ENCODE data around the gene KCNAB2.

Gene KCNAB2

GRCh38 chr1:6082430-6082971 is 36.8 kb downstream of the KCNAB2 start:
- no peak for DNase-seq (ENCODE audit: low read depth)

DNA sequence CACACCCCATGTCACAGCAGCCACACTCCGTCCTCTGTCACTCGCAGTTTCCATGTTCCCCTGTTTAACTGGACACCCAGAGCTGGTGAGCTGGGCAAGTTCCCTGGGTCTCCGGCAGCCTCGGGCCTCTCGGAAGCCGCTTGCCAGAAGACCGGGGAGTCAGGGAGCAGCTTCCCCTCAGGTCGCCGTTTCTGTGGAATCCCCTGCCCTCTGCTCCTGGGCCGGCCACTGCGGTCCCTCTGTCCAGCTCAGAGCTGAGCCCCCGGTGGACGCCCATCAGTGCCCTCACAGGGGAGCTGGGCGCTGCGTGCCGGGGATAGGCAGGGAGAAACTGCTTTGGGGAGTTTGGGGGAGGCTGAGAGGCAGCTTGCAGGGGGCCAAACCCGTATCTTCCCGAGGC is 37.7 kb downstream of the KCNAB2 start:
- DNase-seq (ENCODE audit: low read depth) = no peak

GRCh38 chr1:6083801-6084446 is 38.2 kb downstream of the KCNAB2 start:
- no peak for DNase-seq (ENCODE audit: low read depth)

- no peak for DNase-seq (ENCODE audit: low read depth)
Observed at GRCh38 chr1:6084781-6085495, 39.2 kb downstream of the KCNAB2 start.

- DNase-seq (ENCODE audit: low read depth) = no peak
Observed at GRCh38 chr1:6085666-6086065, 40.0 kb downstream of the KCNAB2 start.

GRCh38 chr1:6086358-6086757 is 40.7 kb downstream of the KCNAB2 start:
- no peak for DNase-seq (ENCODE audit: low read depth)

GRCh38 chr1:6086762-6087376 is 41.2 kb downstream of the KCNAB2 start:
- DNase-seq (ENCODE audit: low read depth) = no peak

GRCh38 chr1:6087377-6087772 is 41.7 kb downstream of the KCNAB2 start:
- no peak for DNase-seq (ENCODE audit: low read depth)

DNA sequence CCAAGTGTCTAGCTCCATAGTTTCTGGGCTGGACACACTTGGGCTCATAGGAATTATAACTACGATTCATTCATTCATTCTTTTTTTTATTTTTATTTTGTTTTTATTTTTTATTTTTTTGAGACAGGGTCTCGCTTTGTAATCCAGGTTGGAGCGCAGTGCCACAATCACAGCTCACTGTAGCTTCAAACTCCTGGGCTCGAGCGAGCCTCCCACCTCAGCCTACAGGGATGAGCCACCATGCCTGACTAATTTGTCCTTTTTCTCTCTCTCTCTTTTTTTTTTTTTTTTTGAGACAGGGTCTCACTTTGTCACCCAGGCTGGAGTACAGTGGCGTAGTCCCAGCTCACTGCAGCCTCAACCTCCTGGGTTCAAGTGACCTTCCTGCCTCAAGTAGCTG is 42.3 kb downstream of the KCNAB2 start:
- DNase-seq (ENCODE audit: low read depth) = no peak

DNA sequence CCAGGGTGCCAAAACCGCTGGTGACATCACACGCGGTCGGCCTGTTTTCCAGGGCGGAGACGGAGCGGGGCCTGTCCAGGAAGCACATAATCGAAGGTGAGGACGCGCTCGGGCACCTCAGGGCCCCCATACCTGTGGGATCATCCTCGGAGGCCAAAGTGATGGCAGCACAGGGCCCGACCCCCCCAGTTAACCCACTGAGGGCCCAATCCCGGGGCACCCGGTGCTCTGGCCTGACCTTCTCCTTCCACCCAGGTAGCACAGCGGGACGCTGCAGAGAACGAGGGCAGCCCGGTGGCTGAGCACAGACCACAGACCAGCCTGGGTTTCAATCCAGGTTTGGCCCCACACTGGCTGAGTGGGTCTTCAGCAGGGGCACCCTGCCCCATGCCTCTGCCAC is 43.3 kb downstream of the KCNAB2 start:
- no peak for DNase-seq (ENCODE audit: low read depth)

DNA sequence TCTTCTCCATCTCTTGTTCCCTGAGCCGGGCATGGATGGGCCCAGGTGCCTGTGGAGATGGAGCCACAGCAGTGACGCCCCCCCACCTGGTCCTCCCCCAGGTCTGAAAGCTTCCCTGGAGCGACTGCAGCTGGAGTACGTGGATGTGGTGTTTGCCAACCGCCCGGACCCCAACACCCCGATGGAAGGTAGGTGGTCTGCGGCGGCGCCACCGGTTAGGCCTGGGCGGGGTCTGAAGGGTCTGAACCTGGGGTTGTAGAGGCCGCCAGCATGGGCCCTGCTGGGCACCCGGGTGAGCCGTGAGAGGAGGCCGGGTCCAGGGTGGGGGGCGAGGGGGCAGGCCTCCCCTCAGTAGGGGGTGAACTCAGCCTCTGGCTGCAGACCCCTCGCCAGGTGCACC is 44.6 kb downstream of the KCNAB2 start:
- DNase-seq (ENCODE audit: low read depth) = no peak

DNA sequence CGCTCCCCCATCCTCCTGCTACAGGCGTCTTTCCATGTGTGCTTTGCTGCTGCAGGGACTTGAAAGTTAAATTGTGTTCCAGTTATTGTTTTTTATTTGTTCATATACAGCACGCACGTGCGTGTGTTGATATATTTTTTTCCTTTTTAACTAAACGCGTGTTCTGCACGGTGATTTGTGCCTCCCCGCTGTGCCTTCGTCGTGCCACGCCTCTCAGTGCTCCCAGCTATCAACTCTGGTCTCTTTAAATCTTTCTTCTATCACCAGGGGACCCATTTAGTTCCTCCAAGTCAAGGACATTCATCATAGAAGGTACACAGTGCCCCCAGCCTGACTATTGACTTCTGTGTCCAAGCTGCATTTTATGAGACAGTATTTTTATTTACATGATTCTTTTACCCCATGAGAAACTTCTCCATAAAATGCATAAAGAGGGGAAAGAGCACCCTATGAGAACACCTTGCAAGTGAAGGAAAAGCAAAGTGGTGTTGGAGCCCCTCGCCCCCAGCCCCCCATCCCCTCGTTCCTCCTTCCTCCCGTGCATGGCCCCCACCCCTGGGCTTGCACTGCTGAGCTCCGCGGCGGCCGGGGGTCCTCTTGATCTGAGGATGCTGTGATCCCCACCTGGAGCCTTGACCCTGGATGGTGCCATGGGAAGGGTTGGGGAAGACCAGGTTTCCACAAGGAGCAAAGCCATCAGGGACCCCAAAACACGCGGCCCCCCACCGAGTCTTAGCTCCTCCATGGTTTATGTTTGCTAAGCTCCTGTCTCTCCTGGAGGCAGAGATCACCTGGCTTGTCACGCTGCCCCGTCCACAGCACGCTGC is 45.5 kb downstream of the KCNAB2 start:
- no peak for DNase-seq (ENCODE audit: low read depth)

- DNase-seq (ENCODE audit: low read depth) = no peak
Observed at GRCh38 chr1:6091823-6092109, 46.1 kb downstream of the KCNAB2 start.

GRCh38 chr1:6092211-6092610 is 46.5 kb downstream of the KCNAB2 start:
- no peak for DNase-seq (ENCODE audit: low read depth)

DNA sequence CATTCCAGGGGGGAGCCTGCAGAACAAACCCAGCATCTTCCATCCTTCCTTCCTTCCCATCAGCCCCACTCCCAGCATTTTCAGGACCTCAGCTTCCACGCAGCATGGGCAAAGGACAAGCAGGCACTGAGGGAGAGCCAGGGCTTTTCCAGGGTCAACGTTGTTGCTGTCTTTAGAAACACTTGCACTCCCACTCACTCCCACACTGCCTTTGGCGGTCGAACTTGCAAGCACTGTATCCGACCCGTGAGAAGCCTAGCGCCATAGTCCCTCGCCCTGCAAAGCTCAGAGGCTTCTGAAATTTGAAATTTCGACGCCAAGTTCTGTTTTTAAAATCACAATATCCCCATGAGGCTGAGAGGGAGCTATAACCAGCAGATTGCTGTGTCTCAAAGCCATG is 47.4 kb downstream of the KCNAB2 start:
- no peak for DNase-seq (ENCODE audit: low read depth)

DNA sequence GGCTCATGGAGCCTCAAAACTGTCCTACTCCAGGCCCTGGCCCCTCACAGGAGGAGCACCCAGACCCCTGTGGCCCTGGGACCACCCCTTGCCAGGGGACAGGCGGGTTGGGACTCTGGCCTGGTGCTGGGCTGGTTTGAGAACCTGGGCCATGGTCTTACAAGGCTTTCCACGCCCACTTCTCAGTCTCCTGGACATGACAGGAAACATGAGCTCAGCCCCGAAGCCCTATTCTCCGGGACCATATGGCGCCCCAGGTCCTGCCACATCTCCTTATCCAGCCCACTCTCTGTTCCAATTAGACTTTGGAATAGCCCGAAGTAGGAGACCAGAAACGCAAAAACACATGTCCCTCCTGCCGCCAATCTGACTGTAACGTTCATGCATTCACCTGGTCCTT is 47.9 kb downstream of the KCNAB2 start:
- no peak for DNase-seq (ENCODE audit: low read depth)

GRCh38 chr1:6094246-6094645 is 48.6 kb downstream of the KCNAB2 start:
- DNase-seq (ENCODE audit: low read depth) = no peak

GRCh38 chr1:6094801-6095505 is 49.3 kb downstream of the KCNAB2 start:
- DNase-seq (ENCODE audit: low read depth) = no peak

DNA sequence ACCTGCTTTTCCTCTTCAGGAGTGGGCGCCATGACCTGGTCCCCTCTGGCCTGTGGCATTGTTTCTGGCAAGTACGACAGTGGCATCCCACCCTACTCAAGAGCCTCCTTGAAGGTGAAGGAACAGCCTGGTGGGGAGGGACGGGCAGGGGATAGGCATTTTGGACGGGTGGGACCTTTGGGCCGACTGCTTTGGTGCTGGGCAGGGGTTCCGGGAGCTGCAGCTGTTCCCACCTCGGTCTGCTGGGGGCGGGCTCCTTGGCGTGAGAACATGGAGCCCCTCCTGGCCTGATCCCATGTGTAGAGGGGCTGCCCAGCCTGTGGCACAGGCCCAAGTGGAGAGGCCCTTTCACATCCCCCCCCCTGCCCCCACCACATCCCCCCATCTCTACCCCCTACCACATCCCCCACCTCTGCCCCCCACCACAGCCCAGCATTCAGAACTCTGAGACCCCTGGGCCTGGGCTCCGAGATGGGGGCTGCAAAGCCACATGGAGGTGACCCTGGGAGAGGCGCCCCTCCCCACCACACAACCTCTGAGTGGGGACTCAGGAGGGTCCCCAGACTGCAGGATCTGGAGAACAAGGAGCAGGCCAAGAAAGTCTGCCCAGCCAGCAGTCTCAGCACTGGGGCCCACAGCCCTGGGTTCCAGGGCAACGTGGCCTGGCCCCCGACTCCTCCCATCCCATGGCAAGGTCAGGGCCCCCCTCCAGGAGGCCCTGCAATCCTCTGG is 50.0 kb downstream of the KCNAB2 start:
- no peak for DNase-seq (ENCODE audit: low read depth)

GRCh38 chr1:6096243-6097116 is 50.8 kb downstream of the KCNAB2 start:
- DNase-seq (ENCODE audit: low read depth) = no peak

All from T follicular helper cell (primary cell).